Measurements from ENCODE around the gene CGNL1. TPM values are rescaled to one million over a fixed set of nuclear protein-coding genes. Genes with fewer than 3 reads are reported as not detected.

Gene CGNL1
- total RNA-seq, 2 donors from 2014 or later = 82.6 to 98.0 TPM

GRCh38 chr15:57575363-57575762 lies 199.1 kb downstream of the CGNL1 start:
- Mint-ChIP-seq H3K4me3 (no peak overlapping the region), H3K4me1 (peaks cover 2% of the 10 kb centered on the region), H3K27me3 (ENCODE audit: insufficient read depth) (peaks cover 8% of the 10 kb centered on the region), H3K9me3 (no peaks in the 10 kb centered on the region), H3K27ac (no peak overlapping the region), H3K36me3 (ENCODE audit: low read depth) (no peaks in the 10 kb centered on the region)
- Histone ChIP-seq H3K36me3 (ENCODE audit: control insufficient read depth, insufficient read depth, low read length) (no peaks in the 10 kb centered on the region), H3K27ac (ENCODE audit: low read depth, low read length) (no peak overlapping the region), H3K9ac (ENCODE audit: extremely low read depth, low read length, poor library complexity, severe bottlenecking) (no peak overlapping the region), H3K4me1 (ENCODE audit: control insufficient read depth, insufficient read depth, low read length) (no peaks in the 10 kb centered on the region), H3K27me3 (ENCODE audit: control insufficient read depth, insufficient read depth, low read length, poor library complexity, severe bottlenecking) (peaks cover 16% of the 10 kb centered on the region), H3K4me3 (ENCODE audit: low read length) (no peak overlapping the region), H3K9me3 (ENCODE audit: control insufficient read depth, low read length) (no peaks in the 10 kb centered on the region)
- 90 to 96% methylated on average over 4 to 5 of the region's 5 CpGs for WGBS, 2 experiments (ENCODE audit: insufficient coverage in 1 of 2, insufficient read length in 1 of 2)
- TF ChIP-seq CTCF (conservative IDR thresholded peaks at IDR 0.05) = no peak
- DNase-seq = no peak

GRCh38 chr15:57578288-57578900 lies 202.1 kb downstream of the CGNL1 start:
- DNase-seq = no peak
- Histone ChIP-seq H3K27me3 (ENCODE audit: control insufficient read depth, insufficient read depth, low read length, poor library complexity, severe bottlenecking) (peaks cover 16% of the 10 kb centered on the region), H3K36me3 (ENCODE audit: control insufficient read depth, insufficient read depth, low read length) (no peaks in the 10 kb centered on the region), H3K27ac (ENCODE audit: low read depth, low read length) (no peak overlapping the region), H3K9me3 (ENCODE audit: control insufficient read depth, low read length) (peaks cover 15% of the 10 kb centered on the region), H3K4me3 (ENCODE audit: low read length) (no peak overlapping the region), H3K9ac (ENCODE audit: extremely low read depth, low read length, poor library complexity, severe bottlenecking) (no peak overlapping the region), H3K4me1 (ENCODE audit: control insufficient read depth, insufficient read depth, low read length) (peaks cover 4% of the 10 kb centered on the region)
- 89 to 94% methylated on average over 4 to 6 of the region's 6 CpGs for WGBS, 2 experiments (ENCODE audit: insufficient coverage in 1 of 2, insufficient read length in 1 of 2)
- H3K36me3 Mint-ChIP-seq (ENCODE audit: low read depth) = no peaks in the 10 kb centered on the region
- peaks cover 15% of the 10 kb centered on the region for H3K27me3 Mint-ChIP-seq (ENCODE audit: insufficient read depth)
- H3K4me3 Mint-ChIP-seq = no peak overlapping the region
- peaks cover 13% of the 10 kb centered on the region for H3K4me1 Mint-ChIP-seq
- H3K9me3 Mint-ChIP-seq = peaks cover 9% of the 10 kb centered on the region
- no peak for TF ChIP-seq CTCF (conservative IDR thresholded peaks at IDR 0.05)
- H3K27ac Mint-ChIP-seq = no peak overlapping the region

- Mint-ChIP-seq H3K27ac (no peak overlapping the region), H3K27me3 (ENCODE audit: insufficient read depth) (peaks cover 23% of the 10 kb centered on the region), H3K9me3 (peaks cover 14% of the 10 kb centered on the region), H3K36me3 (ENCODE audit: low read depth) (no peaks in the 10 kb centered on the region), H3K4me3 (no peak overlapping the region), H3K4me1 (peaks cover 13% of the 10 kb centered on the region)
- WGBS, 2 experiments (ENCODE audit: insufficient coverage in 1 of 2, insufficient read length in 1 of 2) = 93% methylated on average over 7 to 8 of the region's 8 CpGs
- H3K4me3 ChIP-seq (ENCODE audit: low read length) = no peak overlapping the region
- H3K27ac ChIP-seq (ENCODE audit: low read depth, low read length) = no peak overlapping the region
- H3K9me3 ChIP-seq (ENCODE audit: control insufficient read depth, low read length) = peaks cover 20% of the 10 kb centered on the region
- peaks cover 4% of the 10 kb centered on the region for H3K4me1 ChIP-seq (ENCODE audit: control insufficient read depth, insufficient read depth, low read length)
- no peak for TF ChIP-seq CTCF (conservative IDR thresholded peaks at IDR 0.05)
- no peak overlapping the region for H3K9ac ChIP-seq (ENCODE audit: extremely low read depth, low read length, poor library complexity, severe bottlenecking)
- H3K27me3 ChIP-seq (ENCODE audit: control insufficient read depth, insufficient read depth, low read length, poor library complexity, severe bottlenecking) = peaks cover 16% of the 10 kb centered on the region
- no peak for DNase-seq
- no peaks in the 10 kb centered on the region for H3K36me3 ChIP-seq (ENCODE audit: control insufficient read depth, insufficient read depth, low read length)
Observed at GRCh38 chr15:57580428-57580827, 204.1 kb downstream of the CGNL1 start.

Measured in endodermal cell (in vitro differentiated cells).